GM18858 (cell line): ENCODE results near the gene INTS4.
"Not testable (repeated sequence)": the region's sequence is repeated elsewhere in the genome, so short reads cannot be mapped to it uniquely, and the experiment has no call there.

Experiments used
- ATAC-seq: cut with Tn5 transposase; IDR thresholded peaks from one replicate; pipeline ENCODE4 v1.9.1; 2021; ENCODE audit not compliant: unreplicated experiment

Gene INTS4

GRCh38 chr11:77958583-77959177 is 35.8 kb downstream of the INTS4 start:
- ATAC-seq, result not testable (repeated sequence)

- not testable (repeated sequence) for ATAC-seq
Observed at GRCh38 chr11:77943296-77943695, 51.2 kb downstream of the INTS4 start.

GRCh38 chr11:77942465-77942864 is 52.0 kb downstream of the INTS4 start:
- ATAC-seq, result not testable (repeated sequence)

- not testable (repeated sequence) for ATAC-seq
Observed at GRCh38 chr11:77933596-77933995, 60.9 kb downstream of the INTS4 start.

GRCh38 chr11:77930334-77931208 is 63.9 kb downstream of the INTS4 start:
- ATAC-seq, result not testable (repeated sequence)

- not testable (repeated sequence) for ATAC-seq
Observed at GRCh38 chr11:77917713-77918112, 76.8 kb downstream of the INTS4 start.

GRCh38 chr11:77914307-77914791 is 80.1 kb downstream of the INTS4 start:
- ATAC-seq, result not testable (repeated sequence)

- ATAC-seq, result not testable (repeated sequence)
Observed at GRCh38 chr11:77913608-77914306, 80.7 kb downstream of the INTS4 start.

GRCh38 chr11:77910828-77911227 is 83.6 kb downstream of the INTS4 start:
- ATAC-seq, result not testable (repeated sequence)

- no peak for ATAC-seq
Observed at GRCh38 chr11:77909277-77909676, 85.2 kb downstream of the INTS4 start.

GRCh38 chr11:77908835-77909234 is 85.6 kb downstream of the INTS4 start:
- ATAC-seq, result no peak

- not testable (repeated sequence) for ATAC-seq
Observed at GRCh38 chr11:77894949-77895348, 99.5 kb downstream of the INTS4 start.

GRCh38 chr11:77891703-77892102 is 102.8 kb downstream of the INTS4 start:
- ATAC-seq, result not testable (repeated sequence)

- ATAC-seq, result not testable (repeated sequence)
Observed at GRCh38 chr11:77891256-77891655, 103.2 kb downstream of the INTS4 start.

- ATAC-seq, result not testable (repeated sequence)
Observed at GRCh38 chr11:77890619-77891056, 103.8 kb downstream of the INTS4 start.

- not testable (repeated sequence) for ATAC-seq
Observed at GRCh38 chr11:77890100-77890614, 104.3 kb downstream of the INTS4 start.

- ATAC-seq, result not testable (repeated sequence)
Observed at GRCh38 chr11:77889045-77889444, 105.4 kb downstream of the INTS4 start.

- ATAC-seq, result no peak
Observed at GRCh38 chr11:77886401-77886800, 108.1 kb downstream of the INTS4 start.

- no peak for ATAC-seq
Observed at GRCh38 chr11:77884829-77885190, 109.7 kb downstream of the INTS4 start.

- no peak for ATAC-seq
Observed at GRCh38 chr11:77884186-77884828, 110.2 kb downstream of the INTS4 start.

- no peak for ATAC-seq
Observed at GRCh38 chr11:77883775-77884174, 110.7 kb downstream of the INTS4 start.
